ENCODE data around the gene PCGF3. TPM values are rescaled to one million over a fixed set of nuclear protein-coding genes. Genes with fewer than 3 reads are reported as not detected.

PCGF3 gene
- total RNA-seq, 3 donors from 2014 or later: 60.6 to 71.7 (median 69.4) TPM

DNA sequence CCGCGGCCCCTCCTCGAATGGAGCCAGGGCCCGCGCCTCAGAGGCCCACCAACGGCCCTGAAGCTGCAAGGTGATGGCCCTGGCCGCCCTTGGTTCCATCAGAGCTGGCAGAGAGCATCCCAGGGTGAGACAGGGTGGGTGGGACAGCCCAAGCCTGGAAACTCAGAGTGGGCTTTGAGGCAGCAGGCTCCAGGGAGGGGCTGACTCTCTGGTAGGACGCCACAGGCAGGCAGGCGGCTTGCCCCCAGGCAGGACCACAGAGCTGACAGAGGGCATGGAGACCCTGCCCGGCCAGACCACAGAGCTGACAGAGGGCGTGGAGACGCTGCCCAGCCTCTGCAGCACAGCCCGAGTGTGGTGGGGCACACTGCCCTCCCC is 26.5 kb upstream of the PCGF3 start:
- no peak for DNase-seq (ENCODE audit: low spot score in 2 of 2)
- Histone ChIP-seq H3K27me3 (no peaks in the 10 kb centered on the region), H3K9me3 (no peaks in the 10 kb centered on the region), H3K4me1 (peaks cover 19 to 23% of the 10 kb centered on the region in 2 donors), H3K4me3 (no peak overlapping the region), H3K36me3 (no peaks in the 10 kb centered on the region), H3K27ac (no peak overlapping the region)
- intact Hi-C loops (cut with DNase I; ENCODE audit: low total_unique reads): loop anchor here (10.0 kb wide), 1 partner anchor 316 kb away; the partner anchor contains the start of gene SLC26A1
- TF ChIP-seq, protein P1, sequence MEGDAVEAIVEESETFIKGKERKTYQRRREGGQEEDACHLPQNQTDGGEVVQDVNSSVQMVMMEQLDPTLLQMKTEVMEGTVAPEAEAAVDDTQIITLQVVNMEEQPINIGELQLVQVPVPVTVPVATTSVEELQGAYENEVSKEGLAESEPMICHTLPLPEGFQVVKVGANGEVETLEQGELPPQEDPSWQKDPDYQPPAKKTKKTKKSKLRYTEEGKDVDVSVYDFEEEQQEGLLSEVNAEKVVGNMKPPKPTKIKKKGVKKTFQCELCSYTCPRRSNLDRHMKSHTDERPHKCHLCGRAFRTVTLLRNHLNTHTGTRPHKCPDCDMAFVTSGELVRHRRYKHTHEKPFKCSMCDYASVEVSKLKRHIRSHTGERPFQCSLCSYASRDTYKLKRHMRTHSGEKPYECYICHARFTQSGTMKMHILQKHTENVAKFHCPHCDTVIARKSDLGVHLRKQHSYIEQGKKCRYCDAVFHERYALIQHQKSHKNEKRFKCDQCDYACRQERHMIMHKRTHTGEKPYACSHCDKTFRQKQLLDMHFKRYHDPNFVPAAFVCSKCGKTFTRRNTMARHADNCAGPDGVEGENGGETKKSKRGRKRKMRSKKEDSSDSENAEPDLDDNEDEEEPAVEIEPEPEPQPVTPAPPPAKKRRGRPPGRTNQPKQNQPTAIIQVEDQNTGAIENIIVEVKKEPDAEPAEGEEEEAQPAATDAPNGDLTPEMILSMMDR (IDR thresholded peaks at IDR 0.05): no peak
- TF ChIP-seq POLR2A (IDR thresholded peaks at IDR 0.05) (no peak), POLR2AphosphoS5 (IDR thresholded peaks at IDR 0.05) (no peak)

DNA sequence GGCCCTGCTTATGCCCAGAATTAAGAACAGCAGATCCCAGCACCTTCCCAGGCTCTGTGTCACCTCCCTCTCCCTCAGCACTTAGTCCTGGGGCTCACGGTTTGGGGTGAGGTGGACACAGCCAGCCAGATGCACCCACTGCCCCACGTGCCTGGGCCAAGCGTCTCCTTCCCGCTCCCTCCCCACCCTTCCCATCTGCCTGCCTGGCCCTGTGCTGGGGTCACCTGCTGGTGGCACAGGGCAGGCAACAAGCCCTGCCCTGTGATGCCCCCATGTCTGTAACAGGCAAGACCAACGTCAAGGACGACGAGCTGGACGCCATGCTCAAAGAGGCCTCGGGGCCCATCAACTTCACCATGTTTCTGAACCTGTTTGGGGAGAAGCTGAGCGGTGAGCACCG is 26.0 kb upstream of the PCGF3 start:
- DNase-seq (ENCODE audit: low spot score in 2 of 2): no peak
- intact Hi-C loops (cut with DNase I; ENCODE audit: low total_unique reads): loop anchor here (10.0 kb wide), 1 partner anchor 315 kb away; the partner anchor contains the start of gene SLC26A1
- no peak overlapping the region for H3K27ac ChIP-seq
- H3K9me3 ChIP-seq: no peaks in the 10 kb centered on the region
- peaks cover 19 to 23% of the 10 kb centered on the region in 2 donors for H3K4me1 ChIP-seq
- no peaks in the 10 kb centered on the region for H3K36me3 ChIP-seq
- H3K27me3 ChIP-seq: no peaks in the 10 kb centered on the region
- no peak overlapping the region for H3K4me3 ChIP-seq
- TF ChIP-seq POLR2AphosphoS5 (IDR thresholded peaks at IDR 0.05) (no peak), POLR2A (IDR thresholded peaks at IDR 0.05) (no peak)
- TF ChIP-seq, protein P1 (IDR thresholded peaks at IDR 0.05): no peak

DNA sequence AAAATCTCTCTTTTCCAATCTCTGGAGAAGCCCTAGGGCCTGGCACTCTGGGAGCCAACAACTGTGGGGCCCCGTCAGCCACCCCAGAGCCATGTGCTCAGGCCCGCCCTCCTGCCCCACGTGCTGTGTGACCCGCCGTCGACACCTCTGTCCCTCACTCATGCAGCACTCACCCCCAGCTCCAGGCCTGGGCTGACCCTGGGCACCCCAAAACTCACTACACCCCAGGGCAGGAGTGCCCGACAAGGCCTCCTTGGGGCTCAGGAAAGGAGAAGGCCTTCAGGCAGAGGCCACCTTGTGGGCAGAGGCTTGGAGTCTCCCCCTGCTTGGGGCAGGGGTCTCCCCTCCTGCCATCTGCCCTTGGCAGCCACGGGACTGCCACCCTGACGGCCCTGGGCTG is 25.5 kb upstream of the PCGF3 start:
- intact Hi-C loops (cut with DNase I; ENCODE audit: low total_unique reads): no loop called here
- H3K27me3 ChIP-seq: no peaks in the 10 kb centered on the region

DNA sequence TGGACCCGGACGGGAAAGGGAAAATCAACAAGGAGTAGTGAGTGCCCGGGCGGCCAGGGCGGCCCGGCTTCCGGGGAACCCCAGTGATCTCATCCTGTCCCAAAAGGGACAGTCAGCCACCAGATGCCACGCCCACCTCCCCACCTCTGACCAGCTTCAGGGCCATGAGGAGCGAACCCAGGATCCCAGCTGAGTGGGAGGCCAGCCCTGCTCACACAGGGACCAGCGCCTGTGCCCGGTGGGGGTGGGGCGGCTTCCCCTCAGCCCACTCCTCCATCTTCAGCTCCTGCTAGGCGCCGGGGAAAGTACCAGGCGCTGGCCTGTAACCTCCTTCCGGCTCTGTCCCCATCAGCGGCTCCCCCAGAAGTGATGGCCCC is 25.1 kb upstream of the PCGF3 start:
- intact Hi-C loops (cut with DNase I; ENCODE audit: low total_unique reads): no loop called here
- no peaks in the 10 kb centered on the region for H3K36me3 ChIP-seq
- peak overlapping the region; percentile 49 to 92 (median 63) for H3K4me3 ChIP-seq
- peaks cover 10 to 16% of the 10 kb centered on the region in 2 donors for H3K4me1 ChIP-seq
- no peaks in the 10 kb centered on the region for H3K27me3 ChIP-seq
- H3K27ac ChIP-seq: peak overlapping the region; percentile 54 to 81
- DNase-seq (ENCODE audit: low spot score in 2 of 2): peak in 1 of 2 donors; percentile 56
- no peaks in the 10 kb centered on the region for H3K9me3 ChIP-seq
- TF ChIP-seq, protein P1 (IDR thresholded peaks at IDR 0.05): no peak
- no peak for TF ChIP-seq POLR2A (IDR thresholded peaks at IDR 0.05)
- TF ChIP-seq POLR2AphosphoS5 (IDR thresholded peaks at IDR 0.05): no peak

More for the DNA sequence above, 25.5 kb upstream of the PCGF3 start:
- DNase-seq (ENCODE audit: low spot score in 2 of 2): no peak
- peak overlapping the region; percentile 54 to 81 for H3K27ac ChIP-seq
- no peaks in the 10 kb centered on the region for H3K9me3 ChIP-seq
- peak overlapping the region in 1 of 3 donors; percentile 92 for H3K4me3 ChIP-seq
- TF ChIP-seq POLR2AphosphoS5 (IDR thresholded peaks at IDR 0.05): no peak
- TF ChIP-seq, protein P1 (IDR thresholded peaks at IDR 0.05): no peak
- no peak for TF ChIP-seq POLR2A (IDR thresholded peaks at IDR 0.05)
- H3K36me3 ChIP-seq: no peaks in the 10 kb centered on the region
- H3K4me1 ChIP-seq: peaks cover 14 to 20% of the 10 kb centered on the region in 2 donors

DNA sequence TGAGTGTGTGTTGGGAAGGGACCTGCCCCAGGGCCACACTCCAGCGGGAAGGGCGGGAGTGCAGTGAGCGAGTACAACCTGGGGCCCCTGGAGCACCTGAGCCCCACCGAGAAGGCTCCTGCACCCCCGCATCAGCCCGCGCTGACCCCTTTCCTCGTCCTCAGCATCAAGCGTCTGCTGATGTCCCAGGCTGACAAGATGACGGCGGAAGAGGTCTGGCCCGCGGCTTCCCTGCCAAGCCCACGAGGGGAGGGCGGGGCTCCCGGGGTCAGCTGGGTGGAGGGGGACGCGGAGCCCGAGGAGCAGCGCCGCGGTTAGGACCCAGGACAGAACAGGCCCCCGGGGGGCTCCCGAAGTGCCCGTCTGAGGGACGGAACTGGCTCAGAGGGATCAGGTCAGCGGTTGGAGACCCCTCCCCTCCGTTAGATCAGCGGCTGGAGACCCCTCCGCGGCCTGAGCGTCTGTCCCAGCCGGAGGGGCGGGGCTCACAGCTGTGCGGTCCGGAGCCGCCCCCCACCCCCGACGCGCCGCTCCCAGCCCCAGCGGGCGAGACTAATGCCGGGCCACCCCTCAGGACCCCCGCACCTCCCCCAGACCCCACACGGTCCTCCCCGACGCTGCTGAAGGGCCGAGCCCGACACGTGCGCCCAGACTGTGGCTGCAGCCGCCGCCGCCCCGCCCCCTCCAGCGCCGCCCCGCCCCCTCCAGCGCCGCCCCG is 24.5 kb upstream of the PCGF3 start:
- Histone ChIP-seq H3K36me3 (no peaks in the 10 kb centered on the region), H3K4me3 (peak overlapping the region; percentile 49 to 92 (median 63)), H3K27me3 (no peaks in the 10 kb centered on the region), H3K27ac (peak overlapping the region; percentile 54 to 81), H3K4me1 (peaks cover 10% of the 10 kb centered on the region in 2 donors), H3K9me3 (no peaks in the 10 kb centered on the region)
- intact Hi-C loops (cut with DNase I; ENCODE audit: low total_unique reads): no loop called here
- TF ChIP-seq POLR2AphosphoS5 (IDR thresholded peaks at IDR 0.05): no peak
- TF ChIP-seq POLR2A (IDR thresholded peaks at IDR 0.05): no peak
- peak in 1 of 2 donors; percentile 60 for DNase-seq (ENCODE audit: low spot score in 2 of 2)
